Activated CD4-positive, alpha-beta T cell treated with anti-CD3 and anti-CD28 coated beads for 48 hours (primary cell): ENCODE data around the gene ENTPD8.

Source experiments
- DNase-seq: peaks from one replicate; pipeline ENCODE4 v3.0.0-alpha.2; 2020

Gene ENTPD8

DNA sequence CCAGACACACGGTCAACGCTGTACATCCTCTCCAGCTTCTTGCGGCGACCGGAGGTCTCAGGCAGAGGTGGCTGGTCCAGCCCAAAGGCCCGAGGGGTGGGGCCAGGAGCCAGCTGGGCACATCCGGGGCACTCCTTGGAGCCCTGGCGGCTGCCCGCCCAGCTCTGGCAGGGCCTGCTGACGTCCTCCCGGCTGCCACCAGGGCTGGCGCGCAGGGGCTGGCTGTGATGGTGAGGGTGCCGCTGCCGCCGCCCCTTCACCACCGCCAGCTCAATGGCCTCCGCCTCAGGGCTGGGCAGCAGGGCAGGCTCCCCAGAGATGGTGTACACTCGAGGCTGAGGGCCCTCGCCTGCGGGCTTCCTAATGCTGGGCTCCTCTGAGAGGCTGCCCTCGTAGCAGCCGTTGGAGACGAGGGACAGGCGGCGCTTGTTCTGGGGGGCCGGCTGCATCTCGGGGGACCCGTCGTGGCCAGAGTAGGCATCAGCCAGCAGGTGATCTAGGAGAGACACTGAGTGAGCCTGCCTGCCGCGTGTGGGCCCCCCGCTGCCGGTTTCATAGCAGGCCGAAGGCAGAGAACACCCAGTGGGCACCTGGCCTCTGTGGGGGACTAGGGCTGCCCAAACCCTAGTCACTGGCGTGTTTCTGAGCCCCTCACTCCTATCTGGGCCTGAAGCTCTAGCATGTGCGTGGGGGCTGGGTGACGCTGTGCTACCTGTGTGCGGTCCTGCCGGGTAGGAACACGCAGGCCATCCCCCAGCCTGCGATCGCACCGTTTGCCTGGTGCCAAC lies 16.4 kb upstream of the ENTPD8 start:
- no peak for DNase-seq

DNA sequence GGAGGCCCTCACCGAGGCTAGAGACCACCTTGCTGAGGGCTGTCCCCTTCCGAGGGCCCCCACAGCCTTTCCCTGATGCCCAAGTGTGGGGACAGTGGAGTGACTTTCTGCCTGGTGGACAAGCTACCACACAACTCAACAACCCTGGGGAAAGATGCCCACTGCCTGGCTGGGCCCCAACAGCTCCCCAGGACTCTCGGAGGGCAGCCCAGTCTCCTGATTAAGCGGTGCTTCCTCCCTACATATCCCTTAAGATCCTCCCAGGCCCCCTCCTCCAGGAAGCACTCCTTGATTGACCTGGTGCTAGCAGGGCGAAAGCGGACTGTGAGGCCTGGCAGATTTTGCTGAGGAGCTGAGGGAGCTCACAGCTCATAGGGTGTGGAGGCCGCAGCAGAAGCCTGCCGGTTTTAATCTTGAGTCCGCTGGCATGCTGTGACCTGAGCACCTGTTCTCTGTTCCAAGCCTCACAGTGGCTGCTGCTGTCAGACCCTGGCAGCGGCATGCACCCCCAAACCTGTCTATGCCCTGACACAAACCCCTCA lies 15.8 kb upstream of the ENTPD8 start:
- DNase-seq: no peak

DNA sequence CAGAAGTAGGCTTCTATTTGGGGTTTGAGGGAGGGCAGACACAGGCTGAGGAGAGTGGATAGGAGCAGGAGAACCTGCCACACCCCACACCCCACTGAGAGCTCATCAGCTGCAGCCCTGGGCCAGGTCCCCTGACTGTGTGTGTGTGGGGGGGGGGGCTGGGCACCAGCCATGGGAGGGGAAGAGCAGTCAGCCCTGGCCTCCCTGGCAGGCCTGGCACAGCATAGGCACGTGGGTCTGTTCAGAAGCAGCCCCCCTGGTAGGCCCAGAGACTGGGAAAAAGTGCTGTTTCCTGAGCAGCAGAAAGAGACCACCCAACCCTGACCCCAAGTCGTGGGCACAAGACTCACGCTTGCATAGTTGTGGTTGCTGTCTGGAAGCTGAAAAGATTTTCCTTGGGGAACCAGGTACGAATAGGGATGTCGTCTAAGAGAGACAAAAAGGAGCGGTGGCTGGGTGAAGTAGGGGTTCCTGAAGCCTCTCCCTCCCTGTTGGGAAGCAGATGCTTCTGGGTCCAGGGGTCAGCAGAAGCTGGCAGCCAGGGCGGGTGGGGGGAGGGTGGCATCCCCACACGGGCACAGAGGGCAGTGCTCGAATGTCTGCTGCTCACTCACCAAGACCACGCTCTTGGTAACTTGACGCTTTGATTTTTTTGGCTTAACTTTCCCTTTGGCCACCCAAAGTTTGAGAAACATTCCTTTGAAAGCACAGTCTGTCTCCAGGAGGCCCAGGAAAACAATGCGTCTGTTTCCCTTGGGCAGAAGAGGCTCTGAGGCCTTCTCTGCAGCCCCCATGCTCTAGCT lies 15.1 kb upstream of the ENTPD8 start:
- no peak for DNase-seq

DNA sequence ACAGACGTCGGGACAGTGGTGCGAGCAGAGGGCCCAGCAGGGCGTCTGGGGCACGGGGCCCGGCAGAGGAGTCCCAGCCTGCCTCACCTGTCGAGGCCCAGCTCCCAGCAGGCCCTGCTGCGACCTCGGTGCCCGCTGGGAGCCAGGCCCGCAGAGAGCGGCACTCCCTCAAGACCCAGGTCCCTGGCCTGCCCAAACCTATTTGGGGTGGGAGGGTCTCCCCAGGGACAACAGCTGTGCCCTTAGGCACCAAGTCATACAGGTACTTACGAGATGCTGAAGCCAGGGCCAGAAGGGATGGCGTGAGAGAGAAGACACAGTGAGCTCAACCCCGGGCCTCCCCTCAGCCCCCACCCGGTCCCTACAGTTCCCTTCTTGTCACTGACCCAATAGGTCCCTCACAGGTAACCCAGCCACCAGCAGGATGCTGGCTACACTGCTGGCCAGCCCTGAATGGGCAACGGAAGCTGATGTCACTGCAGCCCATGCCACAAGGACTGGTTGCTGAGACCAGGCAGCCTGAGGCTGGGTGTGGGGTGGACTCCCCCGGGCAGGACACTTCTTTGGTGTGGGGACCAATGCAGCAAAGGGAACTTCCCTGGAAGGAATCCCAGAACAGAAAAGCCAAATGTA lies 14.3 kb upstream of the ENTPD8 start:
- DNase-seq: peak; percentile 3

DNA sequence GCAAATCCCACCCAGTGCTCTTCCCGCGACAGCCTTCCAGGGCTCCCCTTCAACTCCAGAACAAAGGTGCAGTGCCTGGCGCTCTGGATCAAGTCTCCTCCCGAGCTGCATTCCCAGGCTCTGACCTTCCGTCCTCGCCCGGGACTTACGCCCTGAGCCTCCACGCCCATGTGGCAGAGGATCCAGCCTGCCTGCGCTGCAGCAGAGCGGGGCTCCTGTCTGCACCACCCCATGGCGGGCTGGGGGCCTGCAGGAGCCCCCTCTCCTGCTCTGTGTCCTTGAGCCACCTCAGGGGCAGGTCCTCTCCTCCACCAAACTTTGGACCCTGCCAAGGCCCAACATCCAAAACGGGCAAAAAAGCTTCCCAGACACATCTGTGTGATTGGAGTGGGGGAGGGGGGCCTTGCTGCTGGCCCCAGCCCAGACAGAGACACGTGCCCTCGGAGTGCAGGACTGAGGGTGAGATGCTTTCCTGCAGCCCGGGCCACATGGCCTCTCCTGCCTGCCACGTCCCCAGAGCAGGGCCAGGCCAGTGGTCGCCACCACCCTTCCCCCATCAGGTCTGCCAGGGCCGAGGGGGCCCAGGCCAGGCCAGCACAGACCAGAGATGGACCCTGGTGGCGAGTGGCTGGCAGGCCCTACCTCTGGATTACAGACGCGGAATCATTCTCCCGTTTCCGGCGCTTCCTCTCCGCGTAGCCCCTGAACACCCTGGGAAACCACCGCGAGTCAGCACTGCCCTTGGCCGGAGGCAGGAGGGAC lies 13.6 kb upstream of the ENTPD8 start:
- no peak for DNase-seq

DNA sequence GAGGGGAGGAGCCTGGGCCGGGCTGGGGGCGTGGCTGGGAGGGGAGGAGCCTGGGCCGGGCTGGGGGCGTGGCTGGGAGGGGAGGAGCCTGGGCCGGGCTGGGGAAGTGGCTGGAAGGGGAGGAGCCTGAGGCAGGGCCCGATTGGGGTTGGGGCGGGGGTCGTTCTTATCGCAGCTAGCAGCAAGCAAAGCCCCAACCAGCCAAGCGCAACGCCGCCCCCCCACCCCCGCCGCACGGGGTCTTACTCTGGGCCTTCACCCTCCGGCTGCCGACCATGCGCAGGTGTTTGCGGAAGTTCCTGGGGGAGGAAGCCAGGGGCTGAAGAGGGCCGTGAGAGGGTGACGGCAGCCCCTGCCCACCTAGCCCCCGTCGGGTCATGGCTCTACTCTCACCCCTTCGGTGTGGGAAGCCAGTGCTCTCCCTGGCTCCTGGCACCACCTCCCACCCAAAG lies 13.0 kb upstream of the ENTPD8 start:
- peak; percentile 61 for DNase-seq

DNA sequence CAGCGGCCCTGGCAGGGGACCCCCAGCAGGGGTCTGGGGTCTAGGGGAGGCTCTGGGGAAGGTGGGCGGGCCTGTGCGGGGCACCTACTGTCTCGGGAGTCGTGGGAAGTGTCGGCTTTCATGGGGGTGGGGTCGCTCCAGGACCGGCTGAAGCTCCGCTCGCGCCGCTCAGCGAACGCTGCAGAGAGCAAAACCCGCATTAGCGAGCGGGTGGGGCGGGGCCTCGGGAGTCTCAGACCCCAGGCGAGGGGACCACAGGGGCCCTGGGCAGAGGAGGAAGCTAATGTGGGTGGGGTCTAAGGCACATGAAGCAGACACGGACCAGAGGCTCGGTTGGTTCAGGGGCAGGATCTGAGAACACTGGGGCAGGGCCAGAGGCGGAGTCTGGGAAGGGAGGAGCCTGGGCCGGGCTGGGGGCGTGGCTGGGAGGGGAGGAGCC lies 12.5 kb upstream of the ENTPD8 start:
- peak; percentile 81 for DNase-seq

DNA sequence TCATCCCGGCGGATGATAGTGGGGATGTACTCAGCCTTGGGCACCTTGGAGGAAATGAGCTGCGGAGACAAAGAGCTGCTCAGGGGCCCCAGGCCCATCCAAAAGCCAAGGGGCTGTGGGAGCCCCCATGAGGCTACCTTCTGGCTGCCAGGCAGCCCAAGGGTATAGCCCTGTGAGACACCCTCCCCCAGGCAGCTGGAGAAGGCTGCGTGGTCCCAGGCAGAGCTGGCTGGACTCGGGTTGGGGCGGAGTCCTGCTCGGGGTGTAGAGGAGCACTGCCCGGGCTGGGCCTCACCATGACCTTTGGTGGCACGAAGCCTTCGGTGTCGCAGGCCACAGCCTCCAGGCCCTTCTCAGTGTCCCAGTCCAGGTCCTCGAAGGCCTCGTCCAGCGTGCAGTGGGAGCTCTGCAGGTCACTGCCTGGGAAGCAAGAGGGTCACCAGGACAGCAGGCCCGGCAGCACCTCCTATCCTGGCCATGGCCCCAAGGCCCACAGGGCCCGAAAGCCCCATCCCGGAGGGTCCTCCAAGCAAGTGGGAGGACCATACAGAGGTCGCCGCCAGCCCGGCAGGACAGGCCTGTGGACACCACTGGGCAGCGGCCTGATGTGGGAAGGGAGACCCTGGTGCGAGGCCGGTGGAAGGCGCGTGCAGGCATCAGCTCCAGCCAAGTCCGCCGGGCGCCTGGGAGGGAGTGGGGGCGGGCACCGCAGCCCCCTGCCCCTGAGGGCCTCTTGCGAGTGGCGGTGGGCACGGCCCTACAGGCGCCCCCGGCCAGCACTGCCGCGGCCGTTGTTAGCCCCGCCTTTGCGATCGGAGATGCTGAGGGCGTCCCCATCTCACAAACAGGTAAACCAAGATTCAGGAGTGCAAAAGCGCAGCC lies 11.8 kb upstream of the ENTPD8 start:
- DNase-seq: no peak

DNA sequence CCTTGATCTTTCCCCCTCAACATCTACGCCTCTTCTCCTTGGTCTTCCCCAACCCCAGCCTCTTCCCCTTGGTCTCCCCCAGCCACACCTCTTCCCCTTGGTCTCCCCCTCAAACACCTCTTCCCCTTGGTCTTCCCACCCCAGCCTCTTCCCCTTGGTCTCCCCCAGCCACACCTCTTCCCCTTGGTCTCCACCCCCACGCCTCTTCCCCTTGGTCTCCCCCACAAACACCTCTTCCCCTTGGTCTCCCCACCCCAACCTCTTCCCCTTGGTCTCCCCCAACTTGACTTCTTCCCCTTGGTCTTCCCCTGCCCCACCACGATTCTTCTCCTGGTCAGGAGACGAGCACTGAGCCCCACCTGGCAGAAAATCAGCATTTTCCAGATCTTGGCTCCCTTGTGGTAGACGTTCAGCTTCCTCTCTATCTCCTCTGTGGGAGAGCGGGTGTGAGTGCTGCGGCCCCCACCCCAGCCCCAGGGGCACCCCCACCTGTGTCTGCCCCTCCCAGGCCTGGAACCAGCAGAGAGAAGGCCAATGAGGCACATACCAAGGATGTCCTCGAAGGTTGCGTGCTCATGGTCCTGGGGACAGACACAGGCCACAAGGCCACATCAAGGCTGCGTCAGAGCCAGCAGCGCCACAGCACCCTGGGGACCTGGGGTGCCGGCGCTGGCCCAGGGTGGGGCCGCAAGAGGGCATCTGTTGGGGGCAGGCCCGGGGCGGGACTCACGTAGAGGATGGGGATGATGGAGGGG lies 11.0 kb upstream of the ENTPD8 start:
- DNase-seq: peak; percentile 1

DNA sequence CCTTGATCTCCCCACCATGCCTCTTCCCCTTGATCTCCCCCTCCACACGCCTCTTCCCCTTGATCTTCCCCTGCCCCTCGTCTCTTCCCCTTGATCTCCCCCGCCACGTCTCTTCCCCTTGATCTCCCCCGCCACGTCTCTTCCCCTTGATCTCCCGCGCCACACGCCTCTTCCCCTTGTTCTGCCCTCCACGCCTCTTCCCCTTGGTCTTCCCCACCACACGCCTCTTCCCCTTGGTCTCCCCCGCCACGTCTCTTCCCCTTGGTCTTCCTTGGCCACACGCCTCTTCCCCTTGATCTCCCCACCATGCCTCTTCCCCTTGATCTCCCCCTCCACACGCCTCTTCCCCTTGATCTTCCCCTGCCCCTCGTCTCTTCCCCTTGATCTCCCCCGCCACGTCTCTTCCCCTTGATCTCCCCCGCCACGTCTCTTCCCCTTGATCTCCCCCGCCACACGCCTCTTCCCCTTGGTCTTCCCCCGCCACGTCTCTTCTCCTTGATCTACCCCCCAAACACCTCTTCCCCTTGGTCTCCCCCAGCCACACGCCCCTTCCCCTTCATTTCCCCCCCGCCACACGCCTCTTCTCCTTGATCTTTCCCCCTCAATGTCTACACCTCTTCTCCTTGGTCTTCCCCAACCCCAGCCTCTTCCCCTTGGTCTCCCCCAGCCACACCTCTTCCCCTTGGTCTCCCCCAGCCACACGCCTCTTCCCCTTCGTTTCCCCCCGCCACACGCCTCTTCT lies 10.3 kb upstream of the ENTPD8 start:
- DNase-seq: peak; percentile 2

DNA sequence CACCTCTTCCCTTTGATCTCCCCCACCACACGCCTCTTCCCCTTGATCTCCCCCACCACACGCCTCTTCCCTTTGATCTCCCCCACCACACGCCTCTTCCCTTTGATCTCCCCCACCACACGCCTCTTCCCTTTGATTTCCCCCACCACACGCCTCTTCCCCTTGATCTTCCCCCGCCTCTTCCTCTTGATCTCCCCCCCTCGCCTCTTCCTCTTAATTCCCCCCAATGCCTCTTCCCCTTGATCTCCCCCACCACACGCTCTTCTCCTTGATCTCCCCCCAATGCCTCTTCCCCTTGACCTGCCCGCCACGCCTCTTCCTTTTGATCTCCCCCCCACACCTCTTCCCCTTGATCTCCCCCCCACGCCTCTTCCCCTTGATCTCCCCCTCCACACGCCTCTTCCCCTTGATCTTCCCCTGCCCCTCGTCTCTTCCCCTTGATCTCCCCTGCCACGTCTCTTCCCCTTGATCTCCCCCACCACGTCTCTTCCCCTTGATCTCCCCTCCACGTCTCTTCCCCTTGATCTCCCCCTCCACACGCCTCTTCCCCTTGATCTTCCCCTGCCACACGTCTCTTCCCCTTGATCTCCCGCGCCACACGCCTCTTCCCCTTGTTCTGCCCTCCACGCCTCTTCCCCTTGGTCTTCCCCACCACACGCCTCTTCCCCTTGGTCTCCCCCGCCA lies 9.5 kb upstream of the ENTPD8 start:
- peak; percentile 2 for DNase-seq

DNA sequence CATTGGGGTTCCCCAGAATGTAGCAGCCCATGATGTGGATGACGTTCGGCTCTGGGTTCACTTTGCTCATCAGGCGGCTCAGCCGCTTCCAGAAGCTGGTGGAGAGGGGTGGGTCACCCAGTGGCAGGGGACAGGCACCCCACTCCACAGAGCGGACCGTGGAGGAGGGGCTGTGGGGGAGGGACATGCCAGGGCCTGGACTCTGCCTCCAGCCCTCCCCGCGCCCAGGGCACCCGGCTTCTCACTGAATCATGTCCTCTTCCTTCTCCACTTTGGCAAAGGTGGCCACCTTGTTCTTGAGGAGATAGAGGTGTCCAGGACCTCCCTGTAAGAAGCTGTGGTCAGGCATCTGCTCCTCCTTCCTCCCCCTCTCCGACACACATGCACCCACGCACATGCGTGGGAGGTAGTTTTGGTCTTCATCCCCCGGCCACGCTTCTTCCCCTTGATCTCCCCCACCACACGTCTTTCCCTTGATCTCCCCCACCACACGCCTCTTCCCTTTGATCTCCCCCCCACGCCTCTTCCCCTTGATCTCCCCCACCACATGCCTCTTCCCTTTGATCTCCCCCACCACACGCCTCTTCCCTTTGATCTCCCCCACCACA lies 8.9 kb upstream of the ENTPD8 start:
- no peak for DNase-seq

DNA sequence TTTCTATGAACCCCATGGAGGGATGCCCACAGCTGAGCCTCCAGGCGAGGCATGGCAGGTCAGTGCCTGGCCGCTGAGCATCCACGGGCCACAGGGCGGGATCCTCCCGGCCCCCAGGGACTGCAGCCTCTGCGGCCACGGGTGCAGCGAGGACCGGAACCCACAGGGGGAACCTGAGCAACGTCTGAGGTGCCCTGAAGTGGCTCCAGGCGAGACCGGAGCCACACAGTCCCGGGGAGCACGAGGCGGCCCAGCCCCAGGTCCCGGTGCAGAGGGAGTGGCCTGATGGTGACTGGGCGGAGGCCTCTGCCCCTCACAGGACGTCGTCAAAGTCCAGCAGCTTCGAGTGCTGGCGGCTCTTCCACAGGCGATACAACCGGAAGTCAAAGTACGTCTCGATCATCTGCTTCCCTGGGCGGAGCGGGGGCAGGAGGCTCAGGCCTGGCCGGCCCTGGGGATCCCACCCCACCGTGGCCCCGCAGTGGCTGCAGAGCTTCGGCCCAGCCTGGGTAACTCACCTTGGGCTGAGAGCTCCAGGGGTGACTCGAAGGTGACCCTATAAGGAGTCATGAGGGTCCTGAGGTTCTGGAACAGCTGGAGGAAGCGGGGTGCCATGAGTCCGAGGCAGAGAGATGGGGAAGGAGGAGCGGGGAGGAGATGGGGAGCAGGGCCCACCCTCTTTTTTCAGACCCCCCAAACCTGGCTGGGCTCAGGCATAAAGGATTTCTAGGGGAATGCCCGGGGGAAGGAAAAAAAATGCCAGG lies 8.1 kb upstream of the ENTPD8 start:
- no peak for DNase-seq

DNA sequence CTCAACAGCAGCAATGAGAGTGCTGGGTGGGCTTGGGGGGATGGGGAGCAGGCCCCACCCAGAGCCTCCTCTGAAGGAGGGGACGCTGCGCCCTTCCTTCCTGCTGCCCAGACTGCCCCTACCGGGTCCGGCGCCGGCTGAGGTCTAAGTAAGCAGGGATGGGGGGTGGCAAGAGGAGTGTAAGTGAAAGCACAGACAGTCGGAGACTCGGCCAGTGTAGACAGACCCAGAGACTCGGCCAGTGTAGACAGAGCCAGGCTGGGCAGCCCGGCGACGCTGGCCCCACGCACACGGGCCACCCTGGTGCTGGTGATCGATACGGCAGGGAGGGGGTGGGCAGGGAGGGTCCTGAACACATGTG lies 7.4 kb upstream of the ENTPD8 start:
- DNase-seq: no peak

DNA sequence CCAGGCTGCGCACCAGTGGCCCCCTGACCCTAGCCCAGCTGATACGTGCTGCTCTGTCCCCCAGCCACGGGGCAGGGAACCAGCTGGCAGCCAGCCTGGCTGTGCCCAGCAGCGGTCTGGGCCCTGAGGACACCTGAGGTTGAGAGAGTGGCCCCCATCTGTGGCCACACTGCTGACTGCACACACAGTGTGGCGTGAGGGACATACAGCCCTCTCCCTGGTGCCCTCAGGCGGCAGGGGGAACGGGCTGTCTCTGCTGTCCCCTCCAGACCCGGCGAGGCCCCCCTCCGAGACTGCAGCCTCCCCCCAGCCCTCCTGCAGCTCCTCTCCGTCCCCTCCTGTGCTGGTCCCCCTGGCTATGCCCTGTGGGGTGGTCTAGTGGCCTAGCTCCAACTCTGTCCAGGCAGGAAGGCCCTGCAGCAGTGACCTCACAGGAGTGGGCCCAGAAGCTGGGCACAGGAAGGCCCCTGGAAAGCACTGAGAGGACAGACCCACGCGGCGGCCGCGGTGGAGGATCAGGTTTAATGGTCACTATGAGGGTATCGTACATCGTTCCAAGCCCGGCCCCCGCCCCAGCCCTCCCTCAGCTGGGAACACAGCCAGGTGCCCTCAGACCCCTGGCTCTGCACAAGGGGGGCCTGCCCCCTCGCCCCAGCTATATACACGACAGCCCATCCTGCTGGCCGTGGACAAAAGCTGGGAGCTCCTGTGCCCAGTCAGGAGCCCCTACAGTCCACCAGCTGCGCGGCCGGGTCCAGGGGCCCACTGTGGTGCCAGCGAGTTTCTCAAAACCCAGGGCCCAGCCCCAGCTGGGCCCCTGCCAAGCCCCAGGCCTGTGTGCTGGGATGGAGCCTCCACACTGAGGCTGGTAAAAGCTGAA lies 6.8 kb upstream of the ENTPD8 start:
- DNase-seq: no peak

DNA sequence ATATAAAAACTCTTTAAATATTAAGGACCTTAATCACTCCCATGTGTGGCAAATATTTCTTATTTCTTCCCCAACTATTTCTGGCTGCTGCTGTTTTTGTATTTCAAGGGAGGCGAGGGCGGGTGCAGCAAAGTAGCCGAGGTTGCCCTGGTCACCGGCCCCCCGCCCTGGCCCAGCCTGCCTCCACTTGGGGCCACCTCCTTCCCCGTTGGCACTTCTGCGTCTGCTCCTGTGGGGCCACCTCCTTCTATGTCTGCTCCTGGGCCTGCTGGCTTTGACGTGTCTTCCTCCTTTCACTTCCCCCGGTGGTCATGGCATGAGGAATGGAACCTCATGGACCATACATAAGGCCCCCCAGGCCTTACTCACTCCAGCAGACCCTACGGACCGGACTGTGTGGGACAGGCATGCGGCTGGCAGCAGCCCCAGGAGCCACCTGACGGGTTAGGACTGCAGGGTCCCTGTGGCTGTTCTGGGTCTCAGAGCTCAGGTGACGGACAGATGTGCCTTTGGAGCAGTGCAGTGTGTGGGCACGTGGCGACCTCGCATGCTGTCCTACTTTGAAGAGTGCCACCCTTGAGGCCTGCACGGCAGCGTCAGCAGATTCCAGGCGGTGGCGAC lies 5.8 kb upstream of the ENTPD8 start:
- no peak for DNase-seq

DNA sequence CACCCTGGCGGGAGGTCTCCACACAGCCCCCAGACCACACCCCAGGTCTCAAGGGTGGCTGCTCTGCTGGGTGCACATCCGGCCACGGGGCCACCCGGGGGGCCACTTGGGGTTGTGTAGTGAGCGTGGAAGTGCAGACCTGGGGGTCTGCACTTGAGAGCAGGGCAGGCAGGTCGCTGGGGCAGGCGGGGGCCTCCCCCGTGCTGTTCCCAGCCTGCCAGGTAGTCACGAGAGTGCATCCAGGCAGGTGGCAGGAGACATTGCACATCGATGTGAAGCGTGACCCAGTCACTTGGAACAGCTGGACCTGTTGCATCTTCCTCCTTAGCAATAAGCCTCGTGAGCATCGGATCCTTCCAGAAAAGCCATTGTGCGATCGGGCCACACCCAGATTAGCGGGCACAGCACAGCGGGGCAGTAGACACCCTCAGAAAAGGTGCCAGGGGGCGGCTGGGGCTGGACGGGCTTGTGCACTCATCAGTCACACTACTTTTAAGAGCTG lies 4.8 kb upstream of the ENTPD8 start:
- no peak for DNase-seq
